HepG2 (cell line): ENCODE results near the gene WDR54. TPM values are rescaled to one million over a fixed set of nuclear protein-coding genes. Genes with fewer than 3 reads are reported as not detected.
A peak's percentile ranks its signal among the peaks of the same experiment; 100 is the strongest.

ENCODE experiments used
- SP2 ChIP-seq: sonication (generic); formaldehyde crosslinking; IDR thresholded peaks from 2 replicates; pipeline ENCODE4 v1.5.1; 2020; ENCODE audit warnings: mild to moderate bottlenecking, missing genetic modification reagents
- ZBTB37 ChIP-seq: sonication (generic); formaldehyde crosslinking; IDR thresholded peaks from 2 replicates; pipeline ENCODE4 v1.4.0; 2020; ENCODE audit warnings: mild to moderate bottlenecking, missing genetic modification reagents
- ZNF24 ChIP-seq: fragments of 450-650 bp; IDR thresholded peaks from 2 replicates; pipeline ENCODE4 v1.6.1; 2017; ENCODE audit warnings: antibody characterized with exemption, mild to moderate bottlenecking
- ZNF878 ChIP-seq: sonication (generic); formaldehyde crosslinking; IDR thresholded peaks from 2 replicates; pipeline ENCODE4 v1.8.1; 2023; ENCODE audit warnings: mild to moderate bottlenecking, missing genetic modification reagents, moderate library complexity
- polyA plus RNA-seq, 8 experiments: library from polyadenylated mRNA; depleted of rRNA in 3 of 8; stranded (reverse) in 7 of 8; unstranded in 1 of 8; fragments of >200 nt; fragmentation: Illumina TruSeq in 4 of 8; extraction: Trizol in 4 of 8; gene quantifications; 2 replicates each; pipeline versions ENCODE4 v1.2.1 to v1.2.3, GENCODE V29; 2011 to 2016; ENCODE audit warnings: low read depth in 4 of 8, missing spikeins in 1 of 8, mixed read lengths in 1 of 8; ENCODE audit not compliant: insufficient read depth in 1 of 8
- total RNA-seq, 5 experiments: library from RNA; depleted of rRNA; stranded (reverse); fragments of >200 nt; fragmentation: Illumina TruSeq; extraction: Trizol; gene quantifications; 2 replicates each; pipeline ENCODE4 v1.2.3, GENCODE V29; 2016; ENCODE audit warnings: low read depth in 1 of 5
- TF ChIP-seq, protein P1 (sequence below): sonication (generic); formaldehyde crosslinking; IDR thresholded peaks from 2 replicates; pipeline ENCODE4 v1.8.0; 2023; ENCODE audit warnings: mild to moderate bottlenecking, missing genetic modification reagents
- TF ChIP-seq, protein P2 (sequence below): sonication (generic); formaldehyde crosslinking; IDR thresholded peaks from 2 replicates; pipeline ENCODE4 v1.5.0; 2020; ENCODE audit warnings: mild to moderate bottlenecking, missing genetic modification reagents
- TF ChIP-seq, protein P3 (sequence below): IDR thresholded peaks from 2 replicates; pipeline ENCODE4 v1.4.0; 2020; ENCODE audit warnings: mild to moderate bottlenecking, missing genetic modification reagents

The WDR54 gene
- total and polyA plus RNA-seq, 2 of the 13 experiments (the other 11 are each of a cell fraction or from before 2014, with no cell fraction given), result 2.0 to 17.3 TPM

- TF ChIP-seq SP2 (CRISPR knock-in tag) (no peak), ZBTB37 (no peak), ZNF24 (peak; percentile 74), ZNF878 (CRISPR knock-in tag) (no peak)
- TF ChIP-seq, protein P1, sequence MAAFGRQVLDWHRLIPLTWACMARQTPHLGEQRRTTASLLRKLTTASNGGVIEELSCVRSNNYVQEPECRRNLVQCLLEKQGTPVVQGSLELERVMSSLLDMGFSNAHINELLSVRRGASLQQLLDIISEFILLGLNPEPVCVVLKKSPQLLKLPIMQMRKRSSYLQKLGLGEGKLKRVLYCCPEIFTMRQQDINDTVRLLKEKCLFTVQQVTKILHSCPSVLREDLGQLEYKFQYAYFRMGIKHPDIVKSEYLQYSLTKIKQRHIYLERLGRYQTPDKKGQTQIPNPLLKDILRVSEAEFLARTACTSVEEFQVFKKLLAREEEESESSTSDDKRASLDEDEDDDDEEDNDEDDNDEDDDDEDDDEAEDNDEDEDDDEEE (CRISPR knock-in tag), result no peak
- TF ChIP-seq, protein P2, sequence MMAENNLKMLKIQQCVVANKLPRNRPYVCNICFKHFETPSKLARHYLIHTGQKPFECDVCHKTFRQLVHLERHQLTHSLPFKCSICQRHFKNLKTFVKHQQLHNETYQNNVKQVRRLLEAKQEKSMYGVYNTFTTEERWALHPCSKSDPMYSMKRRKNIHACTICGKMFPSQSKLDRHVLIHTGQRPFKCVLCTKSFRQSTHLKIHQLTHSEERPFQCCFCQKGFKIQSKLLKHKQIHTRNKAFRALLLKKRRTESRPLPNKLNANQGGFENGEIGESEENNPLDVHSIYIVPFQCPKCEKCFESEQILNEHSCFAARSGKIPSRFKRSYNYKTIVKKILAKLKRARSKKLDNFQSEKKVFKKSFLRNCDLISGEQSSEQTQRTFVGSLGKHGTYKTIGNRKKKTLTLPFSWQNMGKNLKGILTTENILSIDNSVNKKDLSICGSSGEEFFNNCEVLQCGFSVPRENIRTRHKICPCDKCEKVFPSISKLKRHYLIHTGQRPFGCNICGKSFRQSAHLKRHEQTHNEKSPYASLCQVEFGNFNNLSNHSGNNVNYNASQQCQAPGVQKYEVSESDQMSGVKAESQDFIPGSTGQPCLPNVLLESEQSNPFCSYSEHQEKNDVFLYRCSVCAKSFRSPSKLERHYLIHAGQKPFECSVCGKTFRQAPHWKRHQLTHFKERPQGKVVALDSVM (CRISPR knock-in tag), result peak; percentile 42; the same call in 1 of the 2 replicates
- TF ChIP-seq, protein P3, sequence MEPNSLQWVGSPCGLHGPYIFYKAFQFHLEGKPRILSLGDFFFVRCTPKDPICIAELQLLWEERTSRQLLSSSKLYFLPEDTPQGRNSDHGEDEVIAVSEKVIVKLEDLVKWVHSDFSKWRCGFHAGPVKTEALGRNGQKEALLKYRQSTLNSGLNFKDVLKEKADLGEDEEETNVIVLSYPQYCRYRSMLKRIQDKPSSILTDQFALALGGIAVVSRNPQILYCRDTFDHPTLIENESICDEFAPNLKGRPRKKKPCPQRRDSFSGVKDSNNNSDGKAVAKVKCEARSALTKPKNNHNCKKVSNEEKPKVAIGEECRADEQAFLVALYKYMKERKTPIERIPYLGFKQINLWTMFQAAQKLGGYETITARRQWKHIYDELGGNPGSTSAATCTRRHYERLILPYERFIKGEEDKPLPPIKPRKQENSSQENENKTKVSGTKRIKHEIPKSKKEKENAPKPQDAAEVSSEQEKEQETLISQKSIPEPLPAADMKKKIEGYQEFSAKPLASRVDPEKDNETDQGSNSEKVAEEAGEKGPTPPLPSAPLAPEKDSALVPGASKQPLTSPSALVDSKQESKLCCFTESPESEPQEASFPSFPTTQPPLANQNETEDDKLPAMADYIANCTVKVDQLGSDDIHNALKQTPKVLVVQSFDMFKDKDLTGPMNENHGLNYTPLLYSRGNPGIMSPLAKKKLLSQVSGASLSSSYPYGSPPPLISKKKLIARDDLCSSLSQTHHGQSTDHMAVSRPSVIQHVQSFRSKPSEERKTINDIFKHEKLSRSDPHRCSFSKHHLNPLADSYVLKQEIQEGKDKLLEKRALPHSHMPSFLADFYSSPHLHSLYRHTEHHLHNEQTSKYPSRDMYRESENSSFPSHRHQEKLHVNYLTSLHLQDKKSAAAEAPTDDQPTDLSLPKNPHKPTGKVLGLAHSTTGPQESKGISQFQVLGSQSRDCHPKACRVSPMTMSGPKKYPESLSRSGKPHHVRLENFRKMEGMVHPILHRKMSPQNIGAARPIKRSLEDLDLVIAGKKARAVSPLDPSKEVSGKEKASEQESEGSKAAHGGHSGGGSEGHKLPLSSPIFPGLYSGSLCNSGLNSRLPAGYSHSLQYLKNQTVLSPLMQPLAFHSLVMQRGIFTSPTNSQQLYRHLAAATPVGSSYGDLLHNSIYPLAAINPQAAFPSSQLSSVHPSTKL (CRISPR knock-in tag), result no peak
These were observed 25.4 kb upstream of the WDR54 start (continued) for GRCh38 chr2:74396149-74396548.
